CD4-positive, alpha-beta T cell (primary cell): Measurements from ENCODE around the gene CASZ1. TPM values are rescaled to one million over a fixed set of nuclear protein-coding genes. Genes with fewer than 3 reads are reported as not detected.

Experiments used
- ATAC-seq: fragments of 200-7000 bp; cut with Tn5 transposase; one replicate; pipeline ENCODE4 v1.10.0; 2022; ENCODE audit warnings: mild to moderate bottlenecking; ENCODE audit not compliant: poor library complexity
- CTCF ChIA-PET: fragments of 350-600 bp; sonication (Branson Sonifier 250); formaldehyde crosslinking; loops from one replicate; lab custom pipeline; 2021; ENCODE audit warnings: antibody characterized with exemption, inconsistent platforms; lab: Charles Lee
- POLR2A ChIA-PET: fragments of 350-600 bp; sonication (Branson Sonifier 250); formaldehyde crosslinking; loops from one replicate; lab custom pipeline; 2021; ENCODE audit warnings: antibody characterized with exemption, inconsistent platforms; lab: Charles Lee
- DNase-seq, 14 experiments: peaks; one replicate each; pipeline ENCODE4 v3.0.0-alpha.2; 2013 to 2020; ENCODE audit warnings: mixed read lengths in 2 of 14
- H3K27ac ChIP-seq, 2 donors: one replicate each; pipeline versions ENCODE4 v1.5.1 to v1.7.0; 2013; ENCODE audit warnings: low read length in 2 of 2, low read depth in 1 of 2, mild to moderate bottlenecking in 1 of 2
- H3K27me3 ChIP-seq, 2 experiments: 1 replicate in 1 of 2; 2 replicates in 1 of 2; pipeline versions ENCODE4 v1.6.1 to v1.7.0; 2013; ENCODE audit warnings: low read length in 2 of 2, control low read depth in 1 of 2, mild to moderate bottlenecking in 1 of 2, moderate library complexity in 1 of 2; ENCODE audit not compliant: insufficient read depth in 2 of 2, control insufficient read depth in 1 of 2
- H3K36me3 ChIP-seq: one replicate; pipeline ENCODE4 v1.6.1; 2013; ENCODE audit warnings: low read length, control low read depth; ENCODE audit not compliant: insufficient read depth
- H3K4me1 ChIP-seq: one replicate; pipeline ENCODE4 v1.6.1; 2013; ENCODE audit warnings: low read length, control low read depth; ENCODE audit not compliant: insufficient read depth
- H3K4me3 ChIP-seq: one replicate; pipeline ENCODE4 v1.5.1; 2013; ENCODE audit warnings: mild to moderate bottlenecking, low read length, moderate library complexity
- H3K9me3 ChIP-seq, 2 experiments: 1 replicate in 1 of 2; 2 replicates in 1 of 2; pipeline versions ENCODE4 v1.6.1 to v1.7.0; 2013; ENCODE audit warnings: low read length in 2 of 2, mild to moderate bottlenecking in 2 of 2, control low read depth in 1 of 2, moderate library complexity in 1 of 2; ENCODE audit not compliant: control insufficient read depth in 1 of 2, insufficient read depth in 1 of 2
- H3K27ac Mint-ChIP-seq: one replicate; pipeline ENCODE4 v1.8.0; 2020; ENCODE audit warnings: mixed read lengths
- H3K27me3 Mint-ChIP-seq: one replicate; pipeline ENCODE4 v1.8.0; 2021; ENCODE audit warnings: mixed read lengths
- H3K36me3 Mint-ChIP-seq: one replicate; pipeline ENCODE4 v1.8.0; 2021; ENCODE audit warnings: low read depth, mixed read lengths
- H3K4me1 Mint-ChIP-seq: one replicate; pipeline ENCODE4 v1.8.0; 2021; ENCODE audit warnings: low read depth, mixed read lengths
- H3K4me3 Mint-ChIP-seq: one replicate; pipeline ENCODE4 v1.8.0; 2020; ENCODE audit warnings: mild to moderate bottlenecking, mixed read lengths
- H3K9me3 Mint-ChIP-seq: one replicate; pipeline ENCODE4 v1.8.0; 2020; ENCODE audit warnings: mixed read lengths
- intact Hi-C, 2 experiments: fragments of 100-400 bp; cut with DNase I in 1 of 2; cut with micrococcal nuclease in 1 of 2; formaldehyde crosslinking; loops; one replicate each; pipeline versions ENCODE4 v1.15.1 to v1.9.0; 2023 to 2025; cut with DNase I, micrococcal nuclease
- total RNA-seq, 174 experiments: library from RNA in 2 of 174; stranded (reverse) in 2 of 174; gene quantifications; one replicate each; pipeline ENCODE4 v1.2.3 and lab custom pipeline; 2021 to 2026
- TF ChIP-seq, protein P1 (sequence below): fragments of 200-600 bp; IDR thresholded peaks from one replicate; pipeline ENCODE4 v1.8.0; 2022; ENCODE audit warnings: antibody characterized with exemption, mild to moderate bottlenecking

CASZ1 gene
- total RNA-seq, 2 experiments from 2014 or later = 21.8 to 22.8 TPM

DNA sequence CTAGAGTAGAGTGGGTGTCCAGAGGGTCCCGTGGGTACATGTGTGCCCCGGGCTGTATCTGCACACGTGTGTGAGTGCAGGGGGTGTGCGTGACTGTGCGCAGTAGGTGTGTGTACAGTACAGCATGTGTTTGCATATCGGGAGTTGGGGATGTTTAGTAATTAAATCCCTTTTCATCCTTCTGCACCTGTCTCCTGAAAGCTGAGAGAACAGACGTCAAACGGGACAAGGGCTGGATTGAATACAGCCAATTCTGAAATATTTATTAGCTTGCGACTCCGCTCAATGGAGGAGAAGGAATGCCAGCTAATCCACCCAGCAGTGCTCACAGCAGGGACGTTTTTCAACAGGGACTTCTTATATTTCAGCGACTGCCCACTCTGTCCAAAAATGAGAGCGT, 44.7 kb upstream of the CASZ1 start:
- Histone ChIP-seq H3K4me1 (peaks cover 1% of the 10 kb centered on the region), H3K4me3 (no peak overlapping the region), H3K27me3 (peaks cover 16 to 18% of the 10 kb centered on the region in 2 experiments), H3K27ac (no peak overlapping the region), H3K36me3 (no peaks in the 10 kb centered on the region), H3K9me3 (peaks cover 0 to under 1% of the 10 kb centered on the region in 2 experiments)
- TF ChIP-seq, protein P1, sequence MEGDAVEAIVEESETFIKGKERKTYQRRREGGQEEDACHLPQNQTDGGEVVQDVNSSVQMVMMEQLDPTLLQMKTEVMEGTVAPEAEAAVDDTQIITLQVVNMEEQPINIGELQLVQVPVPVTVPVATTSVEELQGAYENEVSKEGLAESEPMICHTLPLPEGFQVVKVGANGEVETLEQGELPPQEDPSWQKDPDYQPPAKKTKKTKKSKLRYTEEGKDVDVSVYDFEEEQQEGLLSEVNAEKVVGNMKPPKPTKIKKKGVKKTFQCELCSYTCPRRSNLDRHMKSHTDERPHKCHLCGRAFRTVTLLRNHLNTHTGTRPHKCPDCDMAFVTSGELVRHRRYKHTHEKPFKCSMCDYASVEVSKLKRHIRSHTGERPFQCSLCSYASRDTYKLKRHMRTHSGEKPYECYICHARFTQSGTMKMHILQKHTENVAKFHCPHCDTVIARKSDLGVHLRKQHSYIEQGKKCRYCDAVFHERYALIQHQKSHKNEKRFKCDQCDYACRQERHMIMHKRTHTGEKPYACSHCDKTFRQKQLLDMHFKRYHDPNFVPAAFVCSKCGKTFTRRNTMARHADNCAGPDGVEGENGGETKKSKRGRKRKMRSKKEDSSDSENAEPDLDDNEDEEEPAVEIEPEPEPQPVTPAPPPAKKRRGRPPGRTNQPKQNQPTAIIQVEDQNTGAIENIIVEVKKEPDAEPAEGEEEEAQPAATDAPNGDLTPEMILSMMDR = no peak
- Mint-ChIP-seq H3K4me3 (no peak overlapping the region), H3K9me3 (peaks cover 9% of the 10 kb centered on the region), H3K4me1 (no peaks in the 10 kb centered on the region), H3K27ac (no peak overlapping the region), H3K27me3 (peaks cover 55% of the 10 kb centered on the region), H3K36me3 (no peaks in the 10 kb centered on the region)
- ChIA-PET POLR2A (no interaction called here), CTCF (no interaction called here)
- intact Hi-C loops = no loop called here
- DNase-seq (no peak), ATAC-seq (no peak)

DNA sequence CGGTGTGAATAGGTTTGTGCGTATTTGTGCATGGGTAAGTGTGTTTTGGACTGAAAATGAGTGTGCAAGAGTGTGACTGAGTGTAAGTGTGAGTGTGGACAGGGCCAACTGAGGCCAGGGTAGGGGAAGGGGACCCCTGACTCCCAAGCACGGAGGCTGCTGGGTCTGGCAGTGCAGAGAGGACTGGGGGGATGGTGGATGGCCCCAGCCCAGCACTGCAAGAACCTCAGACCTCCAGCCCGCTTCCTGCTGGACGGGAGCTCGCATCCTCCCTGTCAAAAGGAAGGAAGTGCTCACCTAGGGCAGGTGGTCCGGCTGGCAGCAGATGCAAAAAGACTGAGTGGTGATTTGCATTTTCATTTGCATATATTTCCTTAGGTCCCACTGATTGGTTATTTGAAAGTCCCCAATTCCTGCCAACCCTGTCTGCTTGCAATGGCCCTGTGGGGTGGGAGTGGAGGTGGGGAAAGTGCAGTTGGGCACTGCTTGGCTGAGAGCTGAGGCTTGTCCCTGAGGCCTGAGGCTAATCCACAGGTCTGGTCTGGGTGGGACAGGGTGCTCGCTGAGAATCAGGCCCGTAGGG, 42.8 kb upstream of the CASZ1 start:
- Mint-ChIP-seq H3K36me3 (no peaks in the 10 kb centered on the region), H3K9me3 (peaks cover 7% of the 10 kb centered on the region), H3K27ac (no peak overlapping the region), H3K27me3 (peaks cover 54% of the 10 kb centered on the region), H3K4me1 (no peaks in the 10 kb centered on the region), H3K4me3 (no peak overlapping the region)
- ATAC-seq = no peak
- Histone ChIP-seq H3K9me3 (peaks cover 0 to 9% of the 10 kb centered on the region in 2 experiments), H3K27me3 (peaks cover 25 to 30% of the 10 kb centered on the region in 2 experiments), H3K4me3 (no peak overlapping the region), H3K27ac (no peak overlapping the region), H3K4me1 (peaks cover 4% of the 10 kb centered on the region), H3K36me3 (no peaks in the 10 kb centered on the region)
- ChIA-PET CTCF (no interaction called here), POLR2A (no interaction called here)
- intact Hi-C loops = no loop called here
- TF ChIP-seq, protein P1 = no peak
- DNase-seq = no peak

DNA sequence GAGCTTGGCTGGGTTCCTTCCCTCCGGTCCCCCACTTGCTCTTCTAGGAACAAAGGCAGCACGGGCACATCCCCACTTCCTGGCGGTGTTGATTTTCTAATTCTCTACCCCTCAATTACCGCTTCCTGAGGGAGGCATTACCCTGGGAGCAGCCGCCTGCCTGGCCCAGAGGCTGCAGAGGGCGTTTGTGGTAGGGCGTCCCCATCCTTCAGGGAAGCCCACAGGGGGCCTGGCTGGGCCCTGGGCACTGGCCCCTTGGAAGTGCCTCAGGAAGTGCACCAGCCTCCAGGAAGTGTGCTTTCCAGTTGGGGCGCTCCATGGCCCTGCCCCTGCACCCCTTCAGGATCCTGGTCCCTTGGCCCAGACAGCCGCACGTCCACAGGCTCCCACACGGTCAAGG, 42.1 kb upstream of the CASZ1 start:
- no peak for DNase-seq
- CTCF ChIA-PET = no interaction called here
- peaks cover under 1% of the 10 kb centered on the region for H3K9me3 Mint-ChIP-seq

More for the DNA sequence above, 42.1 kb upstream of the CASZ1 start:
- Histone ChIP-seq H3K27ac (no peak overlapping the region), H3K4me1 (peaks cover 4% of the 10 kb centered on the region), H3K9me3 (peaks cover 0 to 9% of the 10 kb centered on the region in 2 experiments), H3K27me3 (peaks cover 25 to 30% of the 10 kb centered on the region in 2 experiments), H3K4me3 (no peak overlapping the region), H3K36me3 (no peaks in the 10 kb centered on the region)
- no peaks in the 10 kb centered on the region for H3K4me1 Mint-ChIP-seq
- no peak overlapping the region for H3K4me3 Mint-ChIP-seq
- peaks cover 55% of the 10 kb centered on the region for H3K27me3 Mint-ChIP-seq
- ATAC-seq = no peak
- no peaks in the 10 kb centered on the region for H3K36me3 Mint-ChIP-seq
- POLR2A ChIA-PET = no interaction called here
- TF ChIP-seq, protein P1 = no peak
- intact Hi-C loops = no loop called here
- no peak overlapping the region for H3K27ac Mint-ChIP-seq
